NB4 (cell line): Measurements from ENCODE around the gene ANKRD45.

Experiments
- DNase-seq: peaks from one replicate; pipeline ENCODE4 v3.0.0; 2010; ENCODE audit warnings: low read depth
- H3K4me3 ChIP-seq: one replicate; pipeline ENCODE4 v1.5.1; 2011; ENCODE audit warnings: mild to moderate bottlenecking, low read depth, low read length, moderate library complexity
- CTCF ChIP-seq: IDR thresholded peaks from one replicate; pipeline ENCODE4 v1.5.1; 2012; ENCODE audit warnings: low read depth, low read length
- MYC ChIP-seq: IDR thresholded peaks from 2 replicates; pipeline ENCODE4 v1.6.1; 2011; ENCODE audit warnings: low read depth, low read length
- POLR2A ChIP-seq: IDR thresholded peaks from 2 replicates; pipeline ENCODE4 v1.6.1; 2011; ENCODE audit warnings: mild to moderate bottlenecking; ENCODE audit not compliant: insufficient read length; ENCODE audit errors: extremely low read depth
- TF ChIP-seq, protein P1 (sequence below): IDR thresholded peaks from 2 replicates; pipeline ENCODE4 v1.6.1; 2011; ENCODE audit warnings: low read depth, low read length

ANKRD45 gene

GRCh38 chr1:173590557-173590956 is 79.1 kb downstream of the ANKRD45 start:
- no peak for TF ChIP-seq CTCF
- DNase-seq = peak; percentile 30
- H3K4me3 ChIP-seq = no peak overlapping the region

GRCh38 chr1:173581383-173582079 is 88.1 kb downstream of the ANKRD45 start:
- no peak overlapping the region for H3K4me3 ChIP-seq
- DNase-seq = no peak
- TF ChIP-seq, protein P1, sequence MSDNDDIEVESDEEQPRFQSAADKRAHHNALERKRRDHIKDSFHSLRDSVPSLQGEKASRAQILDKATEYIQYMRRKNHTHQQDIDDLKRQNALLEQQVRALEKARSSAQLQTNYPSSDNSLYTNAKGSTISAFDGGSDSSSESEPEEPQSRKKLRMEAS = no peak
- TF ChIP-seq CTCF (no peak), POLR2A (no peak), MYC (no peak)

GRCh38 chr1:173580658-173581057 is 89.0 kb downstream of the ANKRD45 start:
- no peak for DNase-seq
- no peak overlapping the region for H3K4me3 ChIP-seq
- TF ChIP-seq CTCF (no peak), MYC (no peak), POLR2A (no peak)
- TF ChIP-seq, protein P1 = no peak

- H3K4me3 ChIP-seq = no peak overlapping the region
- TF ChIP-seq POLR2A (no peak), CTCF (no peak), MYC (no peak)
- TF ChIP-seq, protein P1 = no peak
- DNase-seq = no peak
Measured at GRCh38 chr1:173580071-173580470, 89.6 kb downstream of the ANKRD45 start.

DNA sequence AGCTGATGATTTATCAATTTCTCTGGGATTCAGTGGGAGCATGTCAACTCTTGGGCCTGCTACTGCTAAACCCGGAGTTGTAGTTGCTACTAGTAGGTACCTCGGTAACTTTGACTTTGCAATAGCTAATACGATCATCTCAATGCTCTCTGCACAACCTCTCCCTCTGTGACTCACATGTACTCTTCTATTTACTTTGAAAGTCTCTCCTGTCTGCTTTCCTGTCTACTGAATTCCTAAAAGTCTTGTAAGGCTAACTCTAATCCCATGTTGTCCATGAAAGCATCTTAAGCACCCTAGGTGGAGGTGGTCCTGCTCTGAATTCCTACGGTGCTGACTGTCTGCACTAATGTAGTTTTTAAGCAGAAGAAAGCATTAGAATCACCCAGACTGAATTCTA is 96.1 kb downstream of the ANKRD45 start:
- DNase-seq = no peak
- no peak for TF ChIP-seq POLR2A
- TF ChIP-seq MYC = no peak
- TF ChIP-seq, protein P1 = no peak
- no peak for TF ChIP-seq CTCF
- H3K4me3 ChIP-seq = no peak overlapping the region

GRCh38 chr1:173572201-173572873 is 97.3 kb downstream of the ANKRD45 start:
- no peak for DNase-seq
- no peak overlapping the region for H3K4me3 ChIP-seq
- TF ChIP-seq, protein P1 = no peak
- TF ChIP-seq POLR2A = no peak
- no peak for TF ChIP-seq CTCF
- TF ChIP-seq MYC = no peak
